GM21423 (cell line): ENCODE measurements around the gene ATF7IP.
A peak's percentile ranks its signal among the peaks of the same experiment; 100 is the strongest.
"Not testable (repeated sequence)": the region's sequence is repeated elsewhere in the genome, so short reads cannot be mapped to it uniquely, and the experiment has no call there.

Experiments used
- ATAC-seq: cut with Tn5 transposase; IDR thresholded peaks from one replicate; pipeline ENCODE4 v1.9.1; 2021; ENCODE audit warnings: mild to moderate bottlenecking, moderate library complexity; ENCODE audit not compliant: unreplicated experiment

ATF7IP gene

DNA sequence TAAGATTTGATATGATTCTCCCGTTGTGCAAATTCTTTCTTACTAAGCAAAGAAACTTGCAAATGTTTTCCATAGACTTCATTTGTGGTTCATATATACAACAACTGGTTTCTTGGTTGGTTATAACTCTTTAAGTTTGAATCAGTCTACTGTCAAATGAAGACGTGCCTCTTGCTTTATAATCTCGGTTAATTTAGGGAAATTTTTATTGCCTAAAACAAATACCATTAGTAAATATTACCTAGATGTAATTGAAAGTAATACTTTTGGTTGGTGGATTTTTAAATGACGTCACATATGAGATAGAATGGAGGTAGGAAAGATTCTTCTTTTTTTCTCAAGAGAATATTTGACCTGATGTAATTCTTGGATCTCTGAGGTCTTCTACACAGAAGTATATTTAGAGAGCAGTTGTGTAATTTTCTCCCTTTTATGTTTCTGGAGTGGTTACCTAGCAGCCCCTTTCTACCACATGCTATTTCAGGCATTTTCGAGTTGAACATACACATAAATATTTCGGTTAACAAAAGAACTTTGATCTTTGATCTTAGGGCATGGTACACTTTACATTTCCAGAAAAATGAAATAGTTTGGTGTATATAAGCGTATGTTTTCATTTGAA, 1.7 kb downstream of the ATF7IP start:
- peak; percentile 29 for ATAC-seq

DNA sequence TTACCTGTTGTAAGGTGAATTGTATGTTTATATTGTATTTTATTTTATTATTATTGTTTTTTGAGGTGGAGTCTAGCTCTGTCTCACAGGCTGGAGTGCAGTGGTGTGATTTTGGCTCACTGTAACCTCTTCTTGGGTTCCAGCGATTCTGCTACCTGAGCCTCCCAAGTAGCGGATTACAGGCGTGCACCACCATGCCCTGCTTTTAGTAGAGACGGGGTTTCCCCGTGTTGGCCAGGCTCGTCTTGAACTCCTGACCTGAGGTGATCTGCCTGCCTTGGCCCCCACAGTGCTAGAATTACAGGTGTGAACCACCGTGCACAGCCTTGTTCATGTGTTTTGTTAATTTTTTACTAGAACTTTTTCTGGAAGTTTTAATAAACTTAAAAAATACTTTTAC, 3.8 kb downstream of the ATF7IP start:
- ATAC-seq, result no peak

DNA sequence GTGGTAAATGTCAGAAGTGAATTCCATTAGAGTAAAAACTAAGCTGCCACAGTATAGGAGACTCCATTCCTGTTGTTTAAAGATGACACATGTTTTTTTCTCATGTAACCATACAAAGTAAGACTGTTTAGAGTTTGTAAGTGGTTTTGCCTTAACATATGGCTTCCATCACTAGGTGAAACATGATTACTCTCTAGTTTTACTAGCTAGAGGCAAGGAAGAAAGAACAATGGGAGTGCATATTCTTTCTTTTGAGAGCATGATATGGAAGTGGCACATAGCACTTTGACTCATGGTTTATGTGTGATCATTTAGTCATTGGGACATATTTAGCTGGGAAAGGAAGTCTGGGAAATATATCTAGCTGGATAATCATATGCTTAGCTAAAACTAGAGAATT, 7.7 kb downstream of the ATF7IP start:
- ATAC-seq, result no peak

DNA sequence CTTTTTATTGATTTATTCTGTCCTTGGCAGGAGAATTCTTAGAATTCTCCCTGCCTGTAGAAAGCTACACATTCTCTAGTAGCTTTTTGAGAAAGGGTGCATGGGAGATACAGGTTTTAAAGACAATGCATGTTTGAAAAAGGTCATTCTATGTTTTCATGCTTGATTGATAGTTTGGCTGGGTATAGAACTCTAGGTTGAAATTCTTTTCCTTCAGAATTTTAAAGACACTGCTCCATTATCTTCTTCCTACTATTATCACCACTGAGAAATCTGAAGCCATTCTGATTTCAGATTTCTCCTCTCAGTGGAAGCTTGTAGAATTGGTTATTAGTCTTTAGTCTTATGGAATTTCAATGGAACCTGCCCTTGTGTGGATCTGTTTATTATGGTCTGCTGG, 14.0 kb downstream of the ATF7IP start:
- no peak for ATAC-seq

DNA sequence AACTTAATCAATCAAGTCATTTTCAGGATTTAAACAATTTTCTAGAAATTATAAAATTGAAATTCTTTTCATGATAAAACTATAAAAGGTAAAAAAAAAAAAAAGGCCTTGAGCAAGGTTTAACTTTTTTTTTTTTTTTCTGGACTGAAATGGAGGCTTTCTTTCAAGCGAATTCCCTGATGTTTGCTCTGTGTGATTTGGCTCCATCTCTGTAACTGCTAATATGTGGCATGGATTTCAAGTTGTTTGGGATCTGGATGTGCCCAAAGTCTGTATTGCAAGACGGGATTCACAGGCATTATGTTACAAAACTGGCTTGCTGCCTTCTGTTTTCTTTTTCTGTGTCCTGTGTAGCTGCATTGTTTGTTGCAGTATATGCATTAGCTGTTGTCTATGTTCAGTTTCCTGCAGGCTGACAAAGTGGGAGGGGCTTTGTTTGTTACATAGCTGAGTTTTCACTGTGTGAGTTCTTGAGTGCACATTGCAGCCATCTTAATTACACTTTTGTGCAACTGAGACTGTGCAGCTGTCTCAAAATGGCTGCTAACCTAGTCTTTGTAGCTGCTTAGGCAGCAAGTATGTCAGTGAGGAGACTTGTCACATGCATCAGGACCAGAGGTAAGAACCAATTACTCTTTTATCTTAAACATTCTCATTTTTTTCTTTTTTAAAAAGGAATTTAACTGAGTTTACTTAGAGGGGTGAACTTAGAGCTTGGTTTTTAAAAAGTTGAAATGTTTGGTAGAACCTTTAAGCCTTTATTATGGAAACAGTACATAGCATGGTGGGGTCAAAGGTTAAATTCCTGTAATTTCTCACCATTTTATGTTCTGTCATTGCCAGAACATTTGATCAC, 19.5 kb downstream of the ATF7IP start:
- ATAC-seq, result peak; percentile 87

DNA sequence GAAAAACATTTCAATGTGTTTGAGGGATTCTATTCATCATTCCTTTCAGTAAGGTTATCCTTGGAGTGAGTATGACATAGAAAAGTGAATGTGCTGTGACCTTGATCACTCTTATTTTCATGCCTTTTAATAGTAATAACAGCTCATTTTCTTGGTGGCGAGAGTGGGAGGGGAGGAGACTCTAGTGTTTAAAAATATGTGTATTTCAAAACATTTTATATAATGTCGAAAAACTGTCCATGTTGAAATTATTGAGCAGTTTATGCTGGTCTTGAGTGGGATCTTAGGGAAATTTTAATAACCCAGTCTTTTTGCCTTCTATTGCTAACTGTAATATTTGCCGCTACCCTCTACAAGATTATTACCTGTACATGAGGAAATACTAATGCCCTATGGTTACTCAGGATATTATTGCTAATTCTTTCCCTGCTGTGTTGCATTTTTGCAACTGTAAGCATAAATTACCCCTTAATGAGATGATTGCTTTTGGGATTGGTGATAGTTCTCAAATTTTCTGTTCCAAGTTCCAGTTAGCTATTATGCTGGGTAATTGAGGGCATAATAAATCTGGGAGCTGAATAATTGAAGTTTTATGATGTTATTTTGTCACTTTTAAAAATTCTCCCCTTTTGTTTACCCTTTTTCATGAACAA, 21.9 kb downstream of the ATF7IP start:
- no peak for ATAC-seq

DNA sequence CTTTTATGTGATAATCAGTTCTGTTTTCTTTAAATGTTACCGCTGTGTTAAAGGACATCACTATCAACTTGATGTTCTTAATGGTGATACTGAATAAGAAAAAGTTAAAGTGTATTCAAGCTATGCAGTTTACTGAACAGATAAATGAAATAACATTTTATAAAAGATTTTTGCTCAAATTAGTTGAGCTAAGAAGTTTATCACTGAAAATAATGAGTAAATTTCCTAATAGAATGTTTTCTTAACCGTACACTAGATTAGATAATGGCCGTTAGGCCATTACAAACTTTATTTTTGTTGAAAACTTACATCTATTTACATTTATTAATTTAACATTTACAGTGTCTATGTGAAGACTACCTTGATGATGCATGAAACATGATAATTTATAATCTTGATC, 25.0 kb downstream of the ATF7IP start:
- ATAC-seq, result no peak

DNA sequence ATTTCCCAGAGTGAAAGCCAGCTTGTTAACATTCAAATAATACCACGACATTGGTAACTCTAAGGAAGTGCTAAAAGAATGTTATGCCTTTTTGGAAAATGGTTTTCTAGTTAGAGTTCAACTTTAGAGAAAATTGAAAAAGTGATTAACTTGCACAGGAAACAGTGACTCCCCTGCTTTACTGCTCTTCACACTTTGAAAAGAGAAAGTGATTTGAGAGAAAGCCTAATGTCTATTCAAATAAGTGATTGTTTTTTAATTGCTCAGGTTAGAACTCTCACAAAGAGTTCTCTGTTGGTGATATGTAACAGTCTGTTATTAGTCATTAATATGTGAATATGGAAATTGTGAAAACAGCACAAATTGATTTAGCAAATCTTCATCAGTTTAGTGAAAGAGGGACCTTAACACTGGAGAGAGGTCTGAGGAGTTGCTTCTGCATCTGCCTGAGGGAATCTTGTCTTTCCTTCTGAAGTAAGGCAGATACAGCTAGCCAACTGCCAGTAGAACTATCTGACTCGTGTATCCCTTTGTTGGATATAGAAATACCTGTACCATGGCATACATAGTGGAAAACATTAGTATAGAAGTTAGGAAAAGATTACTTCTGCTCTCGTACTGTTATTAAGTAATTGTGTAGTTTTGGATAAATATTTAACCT, 25.5 kb downstream of the ATF7IP start:
- ATAC-seq, result no peak

DNA sequence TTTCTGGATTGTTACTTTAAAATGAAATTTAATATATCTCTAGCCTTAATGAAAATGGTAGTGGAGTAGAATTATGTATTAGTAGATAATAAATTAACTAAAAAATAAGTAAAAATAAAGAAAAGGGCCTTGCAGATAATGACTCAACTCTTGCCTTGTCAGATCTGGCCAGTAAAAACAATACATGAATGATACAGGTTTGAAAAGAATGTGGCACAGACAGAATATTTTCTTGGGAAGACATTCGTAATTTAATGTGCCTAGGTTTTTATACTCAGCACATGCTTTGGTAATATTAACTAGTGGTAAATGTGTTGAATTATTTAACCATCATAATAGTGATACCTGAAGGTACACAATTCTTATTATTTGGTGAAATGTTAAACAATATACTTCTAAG, 28.3 kb downstream of the ATF7IP start:
- ATAC-seq, result no peak

DNA sequence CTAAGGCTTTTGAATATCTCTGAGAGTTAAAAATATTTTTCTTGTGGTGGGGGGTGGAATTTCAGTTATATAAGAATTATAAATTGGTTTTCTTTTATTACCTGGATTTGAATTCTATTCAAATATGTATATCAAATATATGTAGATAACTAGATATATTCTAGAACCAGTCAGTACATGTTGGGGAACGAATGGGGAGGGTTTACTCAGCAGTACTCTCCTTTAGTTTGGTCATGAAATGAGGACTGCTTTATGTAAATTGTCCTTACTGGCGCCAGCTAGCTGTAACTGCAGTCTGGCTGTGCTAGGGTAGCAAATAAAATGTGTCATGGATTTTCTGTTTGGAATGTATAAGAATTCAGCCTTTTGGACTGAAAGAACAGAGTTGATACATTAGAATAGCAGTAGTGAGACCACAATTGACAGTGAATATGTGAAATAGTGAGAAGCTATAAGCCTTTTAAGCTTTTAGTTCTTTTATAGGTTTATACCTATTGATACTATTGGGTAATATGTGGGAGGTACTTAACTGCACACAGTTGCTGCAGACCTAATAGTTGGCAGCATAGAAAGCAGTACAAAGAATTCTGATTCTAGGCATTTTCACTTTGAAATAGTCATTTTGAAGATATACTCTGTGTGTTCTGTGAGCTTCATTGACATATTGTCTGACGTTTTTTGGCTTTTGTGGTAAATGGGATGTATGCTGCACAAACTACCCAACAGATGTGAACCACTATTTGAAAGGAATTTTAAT, 29.0 kb downstream of the ATF7IP start:
- ATAC-seq, result peak; percentile 62

DNA sequence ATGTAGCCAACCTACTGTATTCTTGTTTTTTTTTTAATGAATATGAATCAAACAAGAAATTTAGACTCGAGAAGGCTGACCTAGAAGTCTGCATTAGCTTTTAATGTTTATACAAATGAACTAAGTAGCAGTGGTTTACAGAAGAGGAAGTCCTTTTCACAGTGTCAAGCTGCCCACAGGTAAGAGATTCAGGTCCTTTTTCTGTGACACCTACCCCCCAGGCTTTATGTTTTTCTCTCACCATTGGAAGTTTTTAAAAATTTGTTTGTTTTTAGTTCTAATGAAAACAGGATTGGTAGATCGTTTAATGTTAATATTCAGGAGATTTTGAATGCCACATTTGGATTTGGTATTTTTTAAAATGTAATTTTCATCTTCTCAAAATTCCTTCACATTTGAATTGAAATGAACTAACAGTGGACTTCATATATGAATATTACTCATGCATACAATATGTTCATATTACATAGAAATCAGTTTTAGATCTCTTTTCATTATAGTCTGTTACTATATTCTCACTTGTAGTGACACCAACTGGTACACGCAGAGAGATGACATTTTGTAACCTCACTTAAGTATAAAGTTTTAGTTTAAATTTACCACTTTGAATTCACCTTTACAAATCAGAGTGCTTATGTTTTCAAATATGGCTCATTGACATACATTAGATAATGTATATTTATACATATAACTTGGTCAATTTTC, 29.7 kb downstream of the ATF7IP start:
- peak; percentile 52 for ATAC-seq

DNA sequence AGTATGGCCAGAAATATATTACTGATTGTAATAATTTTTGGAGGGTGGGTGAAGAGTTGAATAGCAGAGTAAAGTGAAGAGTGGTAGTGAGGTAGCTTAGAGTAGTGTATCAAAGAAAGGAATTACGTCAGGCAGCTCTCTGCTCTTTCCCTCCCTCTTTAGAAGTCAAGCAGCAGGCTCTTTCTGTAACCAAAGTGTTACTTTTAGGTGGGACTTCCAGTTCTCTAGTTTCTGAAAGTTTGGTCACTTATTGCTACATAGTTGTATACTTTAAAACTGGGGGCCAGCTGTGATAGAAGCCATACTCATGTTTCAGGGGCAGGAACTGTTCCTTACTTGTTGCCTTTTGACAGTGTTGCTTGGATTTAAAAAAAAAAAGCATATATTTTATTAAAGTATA, 30.6 kb downstream of the ATF7IP start:
- peak; percentile 56 for ATAC-seq

DNA sequence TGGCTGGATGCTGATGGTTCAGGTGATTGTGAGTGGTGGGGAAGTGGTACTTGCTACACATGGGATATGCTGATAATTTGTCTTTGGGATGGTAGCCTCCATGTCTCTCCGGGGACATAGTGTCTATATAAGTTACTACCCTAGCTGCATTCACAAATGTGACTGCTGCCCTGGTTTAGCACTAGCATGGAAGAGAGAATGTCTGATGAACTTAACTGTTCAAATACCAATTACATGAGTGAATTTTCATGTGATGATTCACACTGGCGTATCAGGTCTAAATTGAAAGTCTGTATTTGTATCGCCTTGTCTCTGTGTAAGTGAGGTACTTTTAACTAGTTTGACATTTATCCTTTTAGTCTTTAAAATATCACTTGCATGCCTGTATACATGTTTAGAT, 34.4 kb downstream of the ATF7IP start:
- ATAC-seq, result no peak

DNA sequence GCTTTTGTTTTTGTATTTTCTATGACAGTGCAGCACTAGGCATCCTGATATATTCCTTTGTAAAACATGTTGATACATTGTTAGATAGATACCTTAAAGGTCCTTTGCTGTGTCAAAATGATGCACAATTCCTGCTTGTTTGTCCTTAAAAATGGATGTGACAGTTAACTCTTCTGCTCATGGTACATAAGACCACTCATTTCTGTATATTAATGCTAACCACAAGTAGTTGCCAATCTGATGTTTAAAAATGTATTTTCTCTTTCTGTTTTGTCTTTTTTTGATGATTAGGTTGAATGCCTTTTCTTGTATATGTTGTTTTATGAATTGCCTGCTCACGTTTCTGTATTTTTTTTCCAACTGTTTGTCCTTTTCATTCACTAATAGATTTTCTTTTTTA, 35.1 kb downstream of the ATF7IP start:
- no peak for ATAC-seq

DNA sequence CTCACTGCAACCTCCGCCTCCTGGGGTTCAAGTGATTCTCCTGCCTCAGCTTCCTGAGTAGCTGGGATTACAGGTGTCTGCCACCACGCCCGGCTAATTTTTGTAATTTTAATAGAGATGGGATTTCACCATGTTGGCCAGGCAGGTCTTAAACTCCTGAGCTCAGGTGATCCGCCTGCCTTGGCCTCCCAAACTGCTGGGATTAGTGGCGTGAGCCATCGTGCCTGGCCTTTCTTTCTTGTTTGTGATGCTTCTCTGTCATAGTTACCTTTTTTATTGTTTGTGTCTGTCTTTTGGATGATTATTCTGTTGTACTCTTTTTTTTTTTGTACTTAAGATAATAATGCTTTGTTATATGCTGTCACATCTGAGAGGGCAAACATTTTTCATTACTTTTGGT, 35.8 kb downstream of the ATF7IP start:
- not testable (repeated sequence) for ATAC-seq

DNA sequence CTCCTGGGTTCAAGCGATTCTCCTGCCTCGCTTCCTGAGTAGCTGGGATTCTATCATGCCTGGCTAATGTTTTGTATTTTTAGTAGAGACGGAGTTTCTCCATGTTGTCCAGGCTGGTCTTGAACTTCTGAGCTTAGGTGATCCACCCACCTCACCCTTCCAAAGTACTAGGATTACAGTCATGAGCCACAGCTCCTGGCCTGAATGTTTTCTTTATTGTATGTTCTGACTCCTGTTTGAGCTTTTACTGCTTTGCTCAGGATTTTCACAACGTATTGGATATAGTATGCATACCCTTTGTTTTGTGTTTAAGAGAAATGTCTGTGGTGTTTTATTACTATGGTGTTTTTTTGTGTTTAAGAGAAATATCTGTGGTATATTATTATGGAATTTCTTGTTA, 37.2 kb downstream of the ATF7IP start:
- no peak for ATAC-seq

DNA sequence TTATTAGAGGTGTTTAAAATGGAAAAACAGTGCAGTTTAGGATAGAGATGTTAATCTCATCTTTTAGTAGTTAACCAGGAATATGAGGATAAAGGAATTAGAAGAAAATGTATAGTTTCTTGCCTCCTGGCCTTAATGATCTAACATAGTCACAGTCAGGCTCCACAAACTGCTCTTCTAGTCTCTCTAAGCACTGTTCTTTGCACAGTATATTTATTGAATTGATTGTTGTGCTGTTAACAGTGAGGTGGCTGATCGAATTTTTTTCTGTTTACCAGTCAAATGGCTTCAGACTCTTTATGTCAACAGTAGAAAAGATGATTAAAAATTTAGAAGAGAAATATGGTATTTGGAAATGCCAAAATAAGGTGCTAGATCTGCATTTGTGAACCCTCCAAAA, 37.8 kb downstream of the ATF7IP start:
- no peak for ATAC-seq

DNA sequence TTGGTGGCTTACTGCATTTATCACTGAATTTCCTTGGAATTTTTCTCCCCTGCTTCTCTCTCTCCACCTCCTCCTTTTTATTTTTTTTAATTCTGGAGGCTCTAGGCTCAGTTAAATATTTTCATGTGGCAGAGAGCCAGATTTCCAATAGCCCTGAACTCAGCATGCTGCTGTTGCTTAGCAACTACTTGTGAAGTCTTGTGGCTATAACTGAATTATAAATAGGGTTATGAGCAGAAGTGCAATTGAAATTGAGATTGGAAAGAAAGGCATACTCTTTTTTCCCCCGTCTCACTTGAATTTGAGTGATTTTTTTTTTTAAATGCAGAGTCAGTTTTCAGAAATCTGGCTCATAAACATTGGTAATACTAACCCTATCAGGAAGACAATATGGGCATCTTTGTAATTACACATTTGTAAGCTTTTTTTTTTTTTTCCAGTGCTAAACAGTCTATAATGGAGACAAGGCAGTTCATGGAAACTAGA, 38.3 kb downstream of the ATF7IP start:
- ATAC-seq, result no peak

DNA sequence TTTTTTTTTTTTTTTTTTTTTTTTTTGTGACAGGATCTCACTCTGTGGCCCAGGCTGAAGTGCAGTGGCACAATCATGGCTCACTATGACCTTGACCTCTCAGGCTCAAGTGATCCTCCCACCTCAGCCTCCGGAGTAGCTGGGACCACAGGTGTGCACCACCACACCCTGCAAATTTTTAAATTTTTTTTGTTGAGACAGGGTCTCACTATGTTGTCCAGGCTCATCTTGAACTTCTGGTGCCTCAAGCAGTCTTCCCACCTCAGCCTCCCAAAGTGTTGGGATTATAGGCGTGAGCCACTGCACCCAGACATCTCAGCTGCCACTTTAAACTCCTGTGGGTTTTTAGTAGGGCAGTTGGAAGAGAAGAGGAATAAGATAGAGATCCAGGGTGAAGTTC, 39.9 kb downstream of the ATF7IP start:
- ATAC-seq, result not testable (repeated sequence)

DNA sequence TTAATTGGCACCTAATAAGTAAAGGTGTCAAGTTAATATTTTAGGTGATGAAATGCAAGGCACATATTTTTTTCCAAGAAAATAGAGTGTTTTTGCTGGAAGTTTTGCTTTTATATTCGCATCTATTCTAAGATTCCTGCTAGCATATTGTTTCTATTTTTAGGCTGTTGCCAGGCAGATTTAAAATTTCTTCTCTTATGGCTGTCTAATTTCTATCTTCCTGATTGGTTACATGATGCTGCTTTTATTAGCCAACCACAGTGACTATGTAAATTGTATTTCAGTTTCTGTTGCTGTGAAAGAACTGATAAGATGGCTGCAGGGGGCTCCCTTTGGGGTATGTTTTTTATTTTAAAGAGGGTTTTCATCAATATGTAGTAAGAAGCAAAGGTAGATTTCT, 42.7 kb downstream of the ATF7IP start:
- ATAC-seq, result no peak
